Prostate gland (tissue), 2 donors: Measurements from ENCODE around the gene XCL2. TPM values are rescaled to one million over a fixed set of nuclear protein-coding genes. Genes with fewer than 3 reads are reported as not detected.

Experiments used
- DNase-seq: peaks from one replicate; pipeline ENCODE4 v3.0.0-alpha.2; 2019; ENCODE audit warnings: low spot score
- H3K27ac ChIP-seq, 2 donors: fragments of 200-600 bp; sonication (generic); 2 replicates each; pipeline ENCODE4 v1.5.1; 2017 to 2019
- H3K27me3 ChIP-seq: fragments of 200-600 bp; sonication (generic); replicated peaks from 2 replicates; pipeline ENCODE4 v1.5.1; 2019; ENCODE audit not compliant: insufficient read depth
- H3K36me3 ChIP-seq, 2 donors: fragments of 200-600 bp; sonication (generic); 1 replicate in 1 of 2; 2 replicates in 1 of 2; pipeline versions ENCODE4 v1.5.1 to v1.8.1; 2017 to 2019
- H3K4me1 ChIP-seq: fragments of 200-600 bp; sonication (generic); replicated peaks from 2 replicates; pipeline ENCODE4 v1.5.1; 2019
- H3K4me3 ChIP-seq, 2 donors: fragments of 200-600 bp; sonication (generic); 2 replicates each; pipeline ENCODE4 v1.5.1; 2017 to 2019
- H3K9me3 ChIP-seq: fragments of 200-600 bp; sonication (generic); 2 replicates; pipeline ENCODE4 v1.5.1; 2017
- POLR2A ChIP-seq: fragments of 450-650 bp; IDR thresholded peaks from one replicate; pipeline ENCODE4 v1.6.1; 2016; ENCODE audit warnings: antibody characterized with exemption, mild to moderate bottlenecking
- POLR2AphosphoS5 ChIP-seq: sonication (generic); formaldehyde crosslinking; IDR thresholded peaks from one replicate; pipeline ENCODE4 v1.6.1; 2017; ENCODE audit warnings: antibody characterized with exemption
- WGBS: methylation state at CpG from one replicate; pipeline ENCODE4 v1.1.5; 2018; 5-methylcytosine and 5-hydroxymethylcytosine counted together
- intact Hi-C: fragments of 100-400 bp; cut with DNase I; formaldehyde crosslinking; loops from one replicate; pipeline ENCODE4 v1.14.2; 2022
- total RNA-seq, 2 donors: library from RNA; depleted of rRNA; stranded (reverse); fragments of >200 nt; gene quantifications; one replicate each; pipeline ENCODE4 v1.1.0, GENCODE V29; 2016

The XCL2 gene
- total RNA-seq, 2 donors from 2014 or later: not detected

DNA sequence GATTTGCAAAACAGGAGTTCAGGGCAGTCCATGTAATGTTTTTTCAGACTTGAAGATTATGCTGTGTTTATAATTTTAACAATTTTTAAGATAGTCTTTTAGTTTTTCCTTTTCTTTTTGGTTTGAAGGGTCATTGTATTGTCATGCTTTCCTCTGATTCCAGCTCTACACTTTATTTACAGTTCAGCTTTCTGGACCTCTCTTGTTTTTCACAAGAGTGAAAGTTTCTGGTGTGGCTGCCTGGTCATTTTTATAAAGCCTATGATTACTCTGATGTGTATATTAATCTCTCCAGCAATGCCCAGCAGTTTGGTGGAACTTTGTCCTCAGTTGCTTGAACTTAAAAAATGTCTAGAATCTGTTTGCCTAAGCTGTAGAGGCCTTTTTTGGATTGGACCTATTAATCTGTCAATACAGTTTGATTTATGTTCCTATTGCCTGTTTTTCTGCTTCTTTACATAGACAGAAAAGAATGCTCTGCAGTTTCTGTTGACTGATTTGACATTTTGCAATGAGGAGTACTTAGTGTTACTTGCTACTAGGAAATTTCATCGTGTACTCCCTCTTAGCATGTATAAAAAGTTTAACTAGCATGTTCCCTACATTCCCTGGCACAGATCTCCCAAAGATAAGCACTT is 52.2 kb downstream of the XCL2 start:
- Histone ChIP-seq H3K9me3 (no peaks in the 10 kb centered on the region), H3K4me3 (no peak overlapping the region), H3K4me1 (no peaks in the 10 kb centered on the region), H3K36me3 (no peaks in the 10 kb centered on the region), H3K27ac (no peak overlapping the region), H3K27me3 (no peaks in the 10 kb centered on the region)
- DNase-seq: no peak
- WGBS: 25% methylated on average over 1 of the region's 1 CpG
- TF ChIP-seq POLR2A (no peak), POLR2AphosphoS5 (peak; percentile 21)
- intact Hi-C loops: no loop called here

Other genes with a start within 250 kb of the XCL2 start
- not detected for gene XCL1, start 32.6 kb upstream of the XCL2 start, total RNA-seq
- gene DPT, start 185.2 kb upstream of the XCL2 start, total RNA-seq: 10 to 100 TPM in 1 of 2 donors, 1 to 10 TPM in 1; 4.7 to 15.4 TPM